HepG2 (cell line): ENCODE data around the gene COX4I2. TPM values are rescaled to one million over a fixed set of nuclear protein-coding genes. Genes with fewer than 3 reads are reported as not detected.

Experiments
- AGO1 ChIP-seq: fragments of 200-400 bp; formaldehyde crosslinking; IDR thresholded peaks from 2 replicates; pipeline ENCODE4 v1.6.1; 2017; ENCODE audit warnings: mild to moderate bottlenecking, low read depth, low read length, moderate library complexity; ENCODE audit not compliant: poor library complexity, severe bottlenecking
- AKAP8 ChIP-seq: sonication (generic); formaldehyde crosslinking; IDR thresholded peaks from 2 replicates; pipeline ENCODE4 v1.5.1; 2020; ENCODE audit warnings: mild to moderate bottlenecking, missing genetic modification reagents
- GABPB1 ChIP-seq: IDR thresholded peaks from 2 replicates; pipeline ENCODE4 v1.6.1; 2016; ENCODE audit warnings: mild to moderate bottlenecking, missing genetic modification reagents, moderate library complexity, missing compliant biosample characterization
- HOMEZ ChIP-seq: IDR thresholded peaks from 2 replicates; pipeline ENCODE4 v1.6.1; 2016; ENCODE audit warnings: low read depth
- IRF1 ChIP-seq: sonication (generic); formaldehyde crosslinking; IDR thresholded peaks from 2 replicates; pipeline ENCODE4 v1.4.0; 2020; ENCODE audit warnings: low read depth, mild to moderate bottlenecking, missing genetic modification reagents
- NR3C1 ChIP-seq: sonication (generic); formaldehyde crosslinking; IDR thresholded peaks from 2 replicates; pipeline ENCODE4 v1.4.0; 2020; ENCODE audit warnings: missing genetic modification reagents
- PRMT3 ChIP-seq: sonication (generic); formaldehyde crosslinking; IDR thresholded peaks from 2 replicates; pipeline ENCODE4 v1.8.1; 2022; ENCODE audit warnings: low read depth, mild to moderate bottlenecking, moderate library complexity, missing genetic modification reagents, borderline replicate concordance
- RARA ChIP-seq: IDR thresholded peaks from 2 replicates; pipeline ENCODE4 v1.6.1; 2016; ENCODE audit warnings: missing genetic modification reagents, missing compliant biosample characterization
- SALL1 ChIP-seq: sonication (generic); formaldehyde crosslinking; IDR thresholded peaks from 2 replicates; pipeline ENCODE4 v1.8.0; 2022; ENCODE audit warnings: mild to moderate bottlenecking, missing genetic modification reagents
- TARDBP ChIP-seq: sonication (generic); formaldehyde crosslinking; IDR thresholded peaks from 2 replicates; pipeline ENCODE4 v1.8.0; 2022; ENCODE audit warnings: mild to moderate bottlenecking, missing genetic modification reagents
- TBX3 ChIP-seq: fragments of 450-650 bp; IDR thresholded peaks from 2 replicates; pipeline ENCODE4 v1.6.1; 2017; ENCODE audit warnings: antibody characterized with exemption, mild to moderate bottlenecking, inconsistent platforms, borderline replicate concordance
- ZFP36L2 ChIP-seq: sonication (generic); formaldehyde crosslinking; IDR thresholded peaks from 2 replicates; pipeline ENCODE4 v1.4.0; 2020; ENCODE audit warnings: missing genetic modification reagents
- ZNF10 ChIP-seq: sonication (generic); formaldehyde crosslinking; IDR thresholded peaks from 2 replicates; pipeline ENCODE4 v1.4.0; 2020; ENCODE audit warnings: mild to moderate bottlenecking, low read depth, missing genetic modification reagents, borderline replicate concordance
- ZNF18 ChIP-seq: sonication (generic); formaldehyde crosslinking; IDR thresholded peaks from 2 replicates; pipeline ENCODE4 v1.8.0; 2022; ENCODE audit warnings: mild to moderate bottlenecking, missing genetic modification reagents; ENCODE audit not compliant: insufficient replicate concordance
- ZNF329 ChIP-seq: sonication (generic); formaldehyde crosslinking; IDR thresholded peaks from 2 replicates; pipeline ENCODE4 v1.9.0; 2021; ENCODE audit warnings: low read depth, mild to moderate bottlenecking, missing genetic modification reagents
- ZNF644 ChIP-seq: IDR thresholded peaks from 2 replicates; pipeline ENCODE4 v1.6.1; 2016; ENCODE audit warnings: low read depth
- polyA plus RNA-seq, 8 experiments: library from polyadenylated mRNA; depleted of rRNA in 3 of 8; stranded (reverse) in 7 of 8; unstranded in 1 of 8; fragments of >200 nt; fragmentation: Illumina TruSeq in 4 of 8; extraction: Trizol in 4 of 8; gene quantifications; 2 replicates each; pipeline versions ENCODE4 v1.2.1 to v1.2.3, GENCODE V29; 2011 to 2016; ENCODE audit warnings: low read depth in 4 of 8, missing spikeins in 1 of 8, mixed read lengths in 1 of 8; ENCODE audit not compliant: insufficient read depth in 1 of 8
- total RNA-seq, 5 experiments: library from RNA; depleted of rRNA; stranded (reverse); fragments of >200 nt; fragmentation: Illumina TruSeq; extraction: Trizol; gene quantifications; 2 replicates each; pipeline ENCODE4 v1.2.3, GENCODE V29; 2016; ENCODE audit warnings: low read depth in 1 of 5
- TF ChIP-seq, protein P1 (sequence below): sonication (generic); formaldehyde crosslinking; IDR thresholded peaks from 2 replicates; pipeline ENCODE4 v1.4.0; 2020; ENCODE audit warnings: missing genetic modification reagents
- TF ChIP-seq, protein P2 (sequence below): sonication (generic); formaldehyde crosslinking; IDR thresholded peaks from 2 replicates; pipeline ENCODE4 v1.5.0; 2020; ENCODE audit warnings: missing genetic modification reagents, mild to moderate bottlenecking, borderline replicate concordance
- TF ChIP-seq, protein P3 (sequence below): sonication (generic); formaldehyde crosslinking; IDR thresholded peaks from 2 replicates; pipeline ENCODE4 v1.9.0; 2021; ENCODE audit warnings: missing genetic modification reagents, borderline replicate concordance

COX4I2 gene
- total and polyA plus RNA-seq, 2 of the 13 experiments (the other 11 are each of a cell fraction or from before 2014, with no cell fraction given): 1.1 TPM; not detected in 1

DNA sequence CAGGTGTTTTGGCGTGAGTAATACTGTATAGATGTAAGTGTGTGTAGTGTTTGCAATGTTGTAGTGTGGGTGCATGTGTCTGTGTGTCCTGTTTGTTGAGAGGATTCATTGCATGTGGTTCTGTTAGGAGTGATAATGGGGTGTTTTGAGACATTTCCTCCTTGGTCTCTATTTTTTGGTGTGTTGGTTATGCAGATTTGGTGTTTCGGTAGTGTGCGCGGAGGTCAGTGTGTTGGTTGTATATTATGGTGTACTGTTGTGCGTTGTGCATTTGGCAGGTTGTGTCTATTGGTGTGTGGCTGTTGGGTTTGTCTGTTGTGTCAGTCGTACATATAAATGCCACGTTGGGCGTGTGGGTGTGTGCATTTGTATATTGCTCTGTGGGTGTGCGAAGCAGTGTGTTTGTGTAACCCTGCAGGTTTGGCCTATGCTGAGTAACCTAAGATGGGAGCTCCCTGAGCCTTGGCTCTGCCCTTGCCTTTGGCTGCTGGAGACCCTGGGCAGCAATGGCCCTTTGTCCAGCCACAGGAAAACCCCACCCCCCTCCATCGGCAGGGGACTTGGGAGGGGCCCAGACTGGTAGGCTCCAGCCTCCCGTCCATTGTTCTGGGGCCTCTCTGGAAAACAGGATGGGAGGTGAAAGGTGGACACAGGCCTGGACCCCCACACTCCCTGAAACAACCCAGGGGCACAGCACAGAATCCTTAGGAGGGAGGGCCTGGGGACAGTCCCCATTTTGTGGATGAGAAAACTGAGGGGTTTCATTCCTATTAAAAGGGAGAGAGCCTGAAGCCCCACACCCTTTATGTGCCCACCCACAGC lies 42.9 kb upstream of the COX4I2 start (continued):
- TF ChIP-seq, protein P1, sequence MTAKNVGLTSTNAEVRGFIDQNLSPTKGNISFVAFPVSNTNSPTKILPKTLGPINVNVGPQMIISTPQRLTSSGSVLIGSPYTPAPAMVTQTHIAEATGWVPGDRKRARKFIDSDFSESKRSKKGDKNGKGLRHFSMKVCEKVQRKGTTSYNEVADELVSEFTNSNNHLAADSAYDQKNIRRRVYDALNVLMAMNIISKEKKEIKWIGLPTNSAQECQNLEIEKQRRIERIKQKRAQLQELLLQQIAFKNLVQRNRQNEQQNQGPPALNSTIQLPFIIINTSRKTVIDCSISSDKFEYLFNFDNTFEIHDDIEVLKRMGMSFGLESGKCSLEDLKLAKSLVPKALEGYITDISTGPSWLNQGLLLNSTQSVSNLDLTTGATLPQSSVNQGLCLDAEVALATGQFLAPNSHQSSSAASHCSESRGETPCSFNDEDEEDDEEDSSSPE (CRISPR knock-in tag): no peak
- TF ChIP-seq ZFP36L2 (CRISPR knock-in tag): no peak
- TF ChIP-seq ZNF329 (CRISPR knock-in tag): no peak
- no peak for TF ChIP-seq AGO1
- peak; percentile 80; the same call in 1 of the 2 replicates for TF ChIP-seq ZNF644
- 0 out of 2 replicates have a peak, but pooled peaks have one; percentile 31 for TF ChIP-seq TARDBP (CRISPR knock-in tag)
- TF ChIP-seq, protein P2, sequence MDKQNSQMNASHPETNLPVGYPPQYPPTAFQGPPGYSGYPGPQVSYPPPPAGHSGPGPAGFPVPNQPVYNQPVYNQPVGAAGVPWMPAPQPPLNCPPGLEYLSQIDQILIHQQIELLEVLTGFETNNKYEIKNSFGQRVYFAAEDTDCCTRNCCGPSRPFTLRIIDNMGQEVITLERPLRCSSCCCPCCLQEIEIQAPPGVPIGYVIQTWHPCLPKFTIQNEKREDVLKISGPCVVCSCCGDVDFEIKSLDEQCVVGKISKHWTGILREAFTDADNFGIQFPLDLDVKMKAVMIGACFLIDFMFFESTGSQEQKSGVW (CRISPR knock-in tag): no peak
- TF ChIP-seq NR3C1: no peak
- TF ChIP-seq SALL1 (CRISPR knock-in tag): peak; percentile 77
- TF ChIP-seq RARA (CRISPR knock-in tag): peak; percentile 45; the same call in 1 of the 2 replicates
- TF ChIP-seq GABPB1 (CRISPR knock-in tag): peak; percentile 34; the same call in 1 of the 2 replicates
- no peak for TF ChIP-seq IRF1 (CRISPR knock-in tag)
- no peak for TF ChIP-seq PRMT3 (CRISPR knock-in tag)
- no peak for TF ChIP-seq ZNF18
- no peak for TF ChIP-seq ZNF10 (CRISPR knock-in tag)
- TF ChIP-seq HOMEZ (CRISPR knock-in tag): no peak; the same call in 1 of the 2 replicates
- TF ChIP-seq, protein P3, sequence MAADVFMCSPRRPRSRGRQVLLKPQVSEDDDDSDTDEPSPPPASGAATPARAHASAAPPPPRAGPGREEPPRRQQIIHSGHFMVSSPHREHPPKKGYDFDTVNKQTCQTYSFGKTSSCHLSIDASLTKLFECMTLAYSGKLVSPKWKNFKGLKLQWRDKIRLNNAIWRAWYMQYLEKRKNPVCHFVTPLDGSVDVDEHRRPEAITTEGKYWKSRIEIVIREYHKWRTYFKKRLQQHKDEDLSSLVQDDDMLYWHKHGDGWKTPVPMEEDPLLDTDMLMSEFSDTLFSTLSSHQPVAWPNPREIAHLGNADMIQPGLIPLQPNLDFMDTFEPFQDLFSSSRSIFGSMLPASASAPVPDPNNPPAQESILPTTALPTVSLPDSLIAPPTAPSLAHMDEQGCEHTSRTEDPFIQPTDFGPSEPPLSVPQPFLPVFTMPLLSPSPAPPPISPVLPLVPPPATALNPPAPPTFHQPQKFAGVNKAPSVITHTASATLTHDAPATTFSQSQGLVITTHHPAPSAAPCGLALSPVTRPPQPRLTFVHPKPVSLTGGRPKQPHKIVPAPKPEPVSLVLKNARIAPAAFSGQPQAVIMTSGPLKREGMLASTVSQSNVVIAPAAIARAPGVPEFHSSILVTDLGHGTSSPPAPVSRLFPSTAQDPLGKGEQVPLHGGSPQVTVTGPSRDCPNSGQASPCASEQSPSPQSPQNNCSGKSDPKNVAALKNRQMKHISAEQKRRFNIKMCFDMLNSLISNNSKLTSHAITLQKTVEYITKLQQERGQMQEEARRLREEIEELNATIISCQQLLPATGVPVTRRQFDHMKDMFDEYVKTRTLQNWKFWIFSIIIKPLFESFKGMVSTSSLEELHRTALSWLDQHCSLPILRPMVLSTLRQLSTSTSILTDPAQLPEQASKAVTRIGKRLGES: no peak
- peak; percentile 87 for TF ChIP-seq AKAP8
- TF ChIP-seq TBX3: no peak; the same call in 1 of the 2 replicates
